ENCODE data around the gene PRKAB1.

Gene PRKAB1

GRCh38 chr12:119729871-119730270 lies 61.9 kb downstream of the PRKAB1 start:
- no peak for DNase-seq (ENCODE audit: low read depth)
- H3K4me3 ChIP-seq (ENCODE audit: low read depth, low read length): no peak overlapping the region
- no peak for TF ChIP-seq CTCF (IDR thresholded peaks at IDR 0.05; ENCODE audit: control insufficient read depth, extremely low read depth, insufficient read depth)

GRCh38 chr12:119730381-119730780 lies 62.4 kb downstream of the PRKAB1 start:
- no peak overlapping the region for H3K4me3 ChIP-seq (ENCODE audit: low read depth, low read length)
- no peak for DNase-seq (ENCODE audit: low read depth)
- TF ChIP-seq CTCF (IDR thresholded peaks at IDR 0.05; ENCODE audit: control insufficient read depth, extremely low read depth, insufficient read depth): no peak

Measured in LNCaP clone FGC (cell line).